GM13977 (cell line): ENCODE results near the gene ASH1L.
"Not testable (repeated sequence)": the region's sequence is repeated elsewhere in the genome, so short reads cannot be mapped to it uniquely, and the experiment has no call there.

ENCODE experiments used
- DNase-seq: peaks from one replicate; pipeline ENCODE4 v3.0.0; 2012; ENCODE audit warnings: low spot score
- CTCF ChIP-seq: IDR thresholded peaks from 2 replicates; pipeline ENCODE4 v1.5.1; 2012; ENCODE audit warnings: mild to moderate bottlenecking, control low read depth; ENCODE audit not compliant: insufficient read depth; ENCODE audit errors: extremely low read depth, missing control alignments
- in situ Hi-C: fragments of 300-500 bp; cut with MboI; formaldehyde crosslinking; loops from one replicate; pipeline ENCODE4 v1.12.0; 2022; ENCODE audit warnings: low sequenced_read_pairs, low pct_unique_long_range_greater_than_20kb, mixed read lengths, inconsistent platforms; ENCODE audit not compliant: unreplicated experiment

The ASH1L gene

GRCh38 chr1:155329980-155330598, 232.5 kb downstream of the ASH1L start:
- in situ Hi-C loops: loop anchor here (10.0 kb wide), 1 partner anchor 175 kb away; no protein-coding TSS in a partner anchor
- DNase-seq: no peak
- no peak for TF ChIP-seq CTCF

- in situ Hi-C loops, DNase-seq: not testable (repeated sequence)
These were observed 233.7 kb downstream of the ASH1L start for GRCh38 chr1:155328856-155329255.

- in situ Hi-C loops: no loop called here
- no peak for DNase-seq
- TF ChIP-seq CTCF: no peak
These were observed 234.6 kb downstream of the ASH1L start for GRCh38 chr1:155327981-155328380.

GRCh38 chr1:155326631-155327037, 236.0 kb downstream of the ASH1L start:
- in situ Hi-C loops: no loop called here
- DNase-seq: no peak
- no peak for TF ChIP-seq CTCF

- DNase-seq: no peak
- in situ Hi-C loops: no loop called here
- TF ChIP-seq CTCF: no peak
These were observed 236.5 kb downstream of the ASH1L start for GRCh38 chr1:155326020-155326526.

- in situ Hi-C loops: no loop called here
- DNase-seq: no peak
- TF ChIP-seq CTCF: no peak
These were observed 237.1 kb downstream of the ASH1L start for GRCh38 chr1:155325603-155325893.

GRCh38 chr1:155324717-155325602, 237.6 kb downstream of the ASH1L start:
- in situ Hi-C loops: no loop called here
- DNase-seq: peak; percentile 64

More at GRCh38 chr1:155324717-155325602, 237.6 kb downstream of the ASH1L start:
- peak; percentile 52 for TF ChIP-seq CTCF
